Upper lobe of left lung (tissue), 4 donors: Measurements from ENCODE around the gene PTGES3L.

Source experiments
- CTCF ChIP-seq, 6 experiments: fragments of 450-650 bp in 4 of 6; fragments of 200-600 bp in 2 of 6; sonication (generic) in 2 of 6; IDR thresholded peaks; one replicate each; pipeline ENCODE4 v1.5.1; 2016 to 2019; ENCODE audit warnings: antibody characterized with exemption in 6 of 6
- POLR2A ChIP-seq, 4 donors: fragments of 450-650 bp; IDR thresholded peaks; one replicate each; pipeline ENCODE4 v1.5.1; 2016 to 2017; ENCODE audit warnings: antibody characterized with exemption in 4 of 4, mild to moderate bottlenecking in 2 of 4
- POLR2AphosphoS5 ChIP-seq, 2 donors: sonication (generic); formaldehyde crosslinking; IDR thresholded peaks; one replicate each; pipeline ENCODE4 v1.5.1; 2017; ENCODE audit warnings: antibody characterized with exemption in 2 of 2

DNA sequence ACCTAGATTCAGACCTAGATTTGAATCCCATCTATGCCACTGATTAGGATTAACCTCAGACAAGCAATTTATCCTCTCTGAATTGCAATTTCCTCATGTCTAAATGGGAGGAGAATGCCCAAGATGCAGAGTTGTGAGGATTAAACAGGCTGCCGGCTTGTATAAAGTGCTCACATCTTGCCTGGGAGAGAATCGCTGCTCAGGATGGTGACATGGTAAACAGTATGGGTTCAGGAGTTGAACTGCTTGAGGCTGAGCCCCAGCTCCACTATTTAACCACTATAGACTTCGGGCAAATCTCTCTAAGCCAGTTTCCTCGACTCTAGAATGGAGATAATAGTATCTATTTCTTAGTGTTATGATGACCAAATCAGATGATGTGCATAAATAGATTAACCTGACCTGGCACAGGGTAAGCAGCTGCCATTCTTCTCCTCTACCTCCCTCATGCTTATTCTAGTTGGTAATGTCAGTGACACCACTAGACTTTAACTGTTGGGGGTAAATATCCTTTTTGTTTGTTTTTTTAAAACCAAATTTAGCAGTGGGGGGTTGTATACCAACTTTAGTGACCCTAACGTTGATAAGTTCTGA, 17.6 kb upstream of the PTGES3L start:
- TF ChIP-seq POLR2A (IDR thresholded peaks at IDR 0.05) = no peak
- TF ChIP-seq CTCF (IDR thresholded peaks at IDR 0.05) = no peak
- TF ChIP-seq POLR2AphosphoS5 (IDR thresholded peaks at IDR 0.05) = no peak
